ENCODE data around the gene IBA57. TPM values are rescaled to one million over a fixed set of nuclear protein-coding genes. Genes with fewer than 3 reads are reported as not detected.

Gene IBA57
- total and polyA plus RNA-seq, 2 of the 8 experiments (the other 6 are each of a cell fraction or from before 2014, with no cell fraction given) = 2.6 to 5.9 TPM

DNA sequence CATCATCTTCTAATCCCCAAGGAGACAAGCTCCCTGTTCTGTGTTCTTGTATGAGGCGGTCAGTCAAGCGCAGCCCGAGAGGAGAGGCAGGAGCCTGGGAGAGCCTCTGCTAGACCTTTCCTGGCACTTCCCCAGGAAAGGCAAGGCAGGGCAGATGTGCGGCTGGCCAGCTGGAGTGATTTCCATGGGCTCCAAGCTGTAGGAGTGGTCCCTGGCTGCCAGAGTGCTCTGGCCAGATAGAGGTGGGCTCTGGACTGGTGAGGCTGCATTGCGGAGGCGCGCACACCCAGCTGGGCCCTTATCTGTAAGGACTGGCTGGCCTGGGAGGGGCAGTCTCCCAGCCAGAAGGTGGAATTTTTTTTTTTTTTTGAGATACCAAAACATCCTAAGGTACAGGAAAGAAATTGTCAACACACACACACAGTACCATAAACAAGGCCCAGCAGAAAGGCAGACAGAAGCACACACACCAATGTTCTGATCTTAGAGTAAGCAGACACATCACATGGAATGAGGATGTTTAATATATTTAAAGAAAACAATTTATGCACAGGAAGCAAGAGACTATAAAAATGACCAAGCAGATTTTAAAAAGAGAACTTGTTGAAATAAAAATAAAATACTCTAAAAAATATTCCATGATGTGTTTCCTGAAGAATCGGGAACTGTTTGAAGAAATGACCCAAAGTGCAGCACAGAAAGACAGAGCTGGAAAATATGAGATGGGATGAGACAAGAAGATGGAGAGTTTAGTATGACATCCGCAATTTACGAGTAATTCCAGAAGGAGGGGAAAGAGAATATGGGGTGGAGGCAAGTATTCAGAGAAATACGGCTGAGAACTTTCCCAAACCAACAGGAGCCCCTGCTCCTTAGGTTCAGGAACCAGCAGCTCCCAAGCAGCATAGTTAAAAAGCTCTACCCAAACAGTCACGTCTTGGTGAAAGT lies 13.4 kb downstream of the IBA57 start:
- Histone ChIP-seq H2BK12ac (ENCODE audit: low read depth, low read length) (no peak overlapping the region), H3K14ac (ENCODE audit: insufficient read length) (no peak overlapping the region), H3K79me2 (ENCODE audit: control insufficient read depth in 1 of 2, insufficient read depth in 2 of 2, low read length in 2 of 2) (no peaks in the 10 kb centered on the region), H2AFZ (ENCODE audit: low read length) (no peak overlapping the region), H2BK5ac (ENCODE audit: low read depth, low read length) (no peak overlapping the region), H3K27me3 (replicated peaks in 1 of 4; ENCODE audit: control insufficient read depth in 3 of 4, extremely low read depth in 1 of 4, insufficient read depth in 3 of 4, low read length in 3 of 4) (no peaks in the 10 kb centered on the region; a peak in 1 of 7 replicates), H3K79me1 (ENCODE audit: low read depth, low read length) (peaks cover 10% of the 10 kb centered on the region), H2BK15ac (ENCODE audit: low read length) (no peak overlapping the region), H3K4ac (replicated peaks; ENCODE audit: insufficient read length, low read depth, low read length) (no peak overlapping the region), H3K27ac (ENCODE audit: low read depth, low read length) (no peak overlapping the region), H3K56ac (replicated peaks; ENCODE audit: insufficient read length, low read depth, low read length) (no peak overlapping the region), H3K4me3 (ENCODE audit: extremely low read depth in 1 of 4, insufficient read depth in 2 of 4, low read depth in 3 of 4, low read length in 4 of 4) (no peak overlapping the region), H3K23ac (ENCODE audit: insufficient read length) (no peak overlapping the region), H4K8ac (ENCODE audit: extremely low read depth, insufficient read depth, low read length) (peak overlapping the region; percentile 51; the same call in 1 of the 2 replicates), H3K18ac (ENCODE audit: extremely low read depth, low read length) (no peak overlapping the region), H3K9me3 (ENCODE audit: insufficient read depth in 2 of 2, low read depth in 1 of 2, low read length in 1 of 2) (no peaks in the 10 kb centered on the region), H3K4me2 (ENCODE audit: insufficient read depth in 1 of 2, low read depth in 2 of 2, low read length in 2 of 2) (no peak overlapping the region), H4K5ac (ENCODE audit: insufficient read length, low read depth, low read length) (no peak overlapping the region), H4K91ac (replicated peaks; ENCODE audit: insufficient read length, low read length) (no peak overlapping the region), H2BK120ac (replicated peaks; ENCODE audit: low read depth, low read length) (no peak overlapping the region), H3K9ac (replicated peaks in 1 of 4; ENCODE audit: extremely low read depth in 1 of 4, low read depth in 3 of 4, low read length in 3 of 4) (no peak overlapping the region), H3K23me2 (ENCODE audit: low read depth, low read length) (no peaks in the 10 kb centered on the region), H2BK20ac (ENCODE audit: low read length) (no peak overlapping the region), H3K36me3 (ENCODE audit: control insufficient read depth in 2 of 4, insufficient read depth in 4 of 4, low read length in 3 of 4) (no peaks in the 10 kb centered on the region; a peak in 1 of 8 replicates), H3K4me1 (replicated peaks in 1 of 4; ENCODE audit: control insufficient read depth in 3 of 4, insufficient read depth in 4 of 4, low read length in 3 of 4) (peaks cover 0 to 3% (median under 1%) of the 10 kb centered on the region in 4 experiments; a peak in 3 of 7 replicates), H2AK5ac (ENCODE audit: low read depth, low read length) (no peak overlapping the region), H4K20me1 (replicated peaks in 1 of 2; ENCODE audit: control insufficient read depth in 1 of 2, insufficient read depth in 2 of 2, low read length in 2 of 2) (peaks cover 0 to 4% of the 10 kb centered on the region in 2 experiments)
- WGBS, 2 experiments (ENCODE audit: extremely low coverage in 1 of 2, insufficient coverage in 1 of 2, insufficient read length in 1 of 2, insufficient replicate concordance in 2 of 2, low coverage in 1 of 2, low lambda C conversion rate in 2 of 2, missing lambda C conversion rate in 1 of 2) = 89% methylated on average over 12 of the region's 12 CpGs; no CpG with 5 or more reads in 1 of the 2 experiments
- TF ChIP-seq, protein P1, sequence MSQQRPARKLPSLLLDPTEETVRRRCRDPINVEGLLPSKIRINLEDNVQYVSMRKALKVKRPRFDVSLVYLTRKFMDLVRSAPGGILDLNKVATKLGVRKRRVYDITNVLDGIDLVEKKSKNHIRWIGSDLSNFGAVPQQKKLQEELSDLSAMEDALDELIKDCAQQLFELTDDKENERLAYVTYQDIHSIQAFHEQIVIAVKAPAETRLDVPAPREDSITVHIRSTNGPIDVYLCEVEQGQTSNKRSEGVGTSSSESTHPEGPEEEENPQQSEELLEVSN (IDR thresholded peaks at IDR 0.05) = no peak
- TF ChIP-seq SRF (IDR thresholded peaks at IDR 0.05; ENCODE audit: low read depth, low read length) (no peak), RAD21 (IDR thresholded peaks at IDR 0.05 in 1 of 2, conservative IDR thresholded peaks at IDR 0.05 in 1 of 2; ENCODE audit: low read depth in 2 of 2, low read length in 2 of 2) (no peak), RBBP5 (IDR thresholded peaks at IDR 0.05; ENCODE audit: borderline replicate concordance, low read depth, low read length) (no peak), BCL11A (IDR thresholded peaks at IDR 0.05; ENCODE audit: low read depth in 2 of 2, low read length in 2 of 2) (no peak), SP4 (IDR thresholded peaks at IDR 0.05; ENCODE audit: low read length) (no peak)
- TF ChIP-seq, protein P2, sequence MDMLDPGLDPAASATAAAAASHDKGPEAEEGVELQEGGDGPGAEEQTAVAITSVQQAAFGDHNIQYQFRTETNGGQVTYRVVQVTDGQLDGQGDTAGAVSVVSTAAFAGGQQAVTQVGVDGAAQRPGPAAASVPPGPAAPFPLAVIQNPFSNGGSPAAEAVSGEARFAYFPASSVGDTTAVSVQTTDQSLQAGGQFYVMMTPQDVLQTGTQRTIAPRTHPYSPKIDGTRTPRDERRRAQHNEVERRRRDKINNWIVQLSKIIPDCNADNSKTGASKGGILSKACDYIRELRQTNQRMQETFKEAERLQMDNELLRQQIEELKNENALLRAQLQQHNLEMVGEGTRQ (IDR thresholded peaks at IDR 0.05; ENCODE audit: low read length) = no peak
- TF ChIP-seq, protein P3, sequence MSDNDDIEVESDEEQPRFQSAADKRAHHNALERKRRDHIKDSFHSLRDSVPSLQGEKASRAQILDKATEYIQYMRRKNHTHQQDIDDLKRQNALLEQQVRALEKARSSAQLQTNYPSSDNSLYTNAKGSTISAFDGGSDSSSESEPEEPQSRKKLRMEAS (IDR thresholded peaks at IDR 0.05) = no peak
- FAIRE-seq = no peak
- no peak for DNase-seq (ENCODE audit: low read depth in 1 of 2, low spot score in 2 of 2)
- POLR2A ChIA-PET (ENCODE audit: partially characterized antibody) = interaction anchor here (0.7 to 3.2 kb wide), 3 partner anchors 13 to 186 kb away, joined by 3 to 14 read pairs (median 3); partner anchors contain the start of gene IBA57
- CTCF ChIA-PET (ENCODE audit: partially characterized antibody) = interaction anchor here (0.6 to 3.2 kb wide), 10 partner anchors 10 to 177 kb away, joined by 3 to 14 read pairs (median 4); no protein-coding TSS in a partner anchor
